CD14-positive monocyte (primary cell): ENCODE measurements around the gene SRC. TPM values are rescaled to one million over a fixed set of nuclear protein-coding genes. Genes with fewer than 3 reads are reported as not detected.

Experiments used
- DNase-seq, 3 donors: peaks; one replicate each; pipeline ENCODE4 v3.0.0-alpha.2; 2011 to 2022
- H2AFZ ChIP-seq: 2 replicates; pipeline ENCODE4 v1.6.0; 2012; ENCODE audit warnings: mild to moderate bottlenecking, low read depth, low read length, inconsistent platforms; ENCODE audit not compliant: insufficient read depth, poor library complexity, severe bottlenecking
- H3K27ac ChIP-seq, 2 donors: 1 replicate in 1 of 2; 2 replicates in 1 of 2; pipeline ENCODE4 v1.5.1; 2012 to 2013; ENCODE audit warnings: low read length in 2 of 2, control low read depth in 1 of 2, inconsistent platforms in 1 of 2, low read depth in 1 of 2, mild to moderate bottlenecking in 1 of 2
- H3K27me3 ChIP-seq, 2 donors: one replicate each; pipeline versions ENCODE4 v1.6.0 to v1.6.1; 2011 to 2013; ENCODE audit warnings: low read length in 2 of 2; ENCODE audit not compliant: control insufficient read depth in 2 of 2, insufficient read depth in 2 of 2
- H3K36me3 ChIP-seq, 2 donors: replicated peaks in 1 of 2; 1 replicate in 1 of 2; 2 replicates in 1 of 2; pipeline versions ENCODE4 v1.5.1 to v1.6.1; 2012 to 2013; ENCODE audit warnings: low read length in 2 of 2, control low read depth in 1 of 2, inconsistent platforms in 1 of 2, mild to moderate bottlenecking in 1 of 2; ENCODE audit not compliant: insufficient read depth in 2 of 2, control insufficient read depth in 1 of 2
- H3K4me1 ChIP-seq, 2 donors: 1 replicate in 1 of 2; 2 replicates in 1 of 2; pipeline versions ENCODE4 v1.5.1 to v1.6.1; 2012 to 2013; ENCODE audit warnings: low read length in 2 of 2, control low read depth in 1 of 2, inconsistent platforms in 1 of 2, mild to moderate bottlenecking in 1 of 2, moderate library complexity in 1 of 2; ENCODE audit not compliant: insufficient read depth in 2 of 2, control insufficient read depth in 1 of 2
- H3K4me2 ChIP-seq: replicated peaks from 2 replicates; pipeline ENCODE3; 2012; ENCODE audit warnings: low read length, moderate library complexity, mild to moderate bottlenecking; ENCODE audit not compliant: poor library complexity, severe bottlenecking; ENCODE audit errors: extremely low read depth
- H3K4me3 ChIP-seq, 3 experiments: fragments of 200-600 bp in 1 of 3; sonication (generic) in 1 of 3; replicated peaks in 1 of 3; 1 replicate in 2 of 3; 2 replicates in 1 of 3; pipeline ENCODE4 v1.5.1; 2011 to 2013; ENCODE audit warnings: low read length in 3 of 3, mild to moderate bottlenecking in 3 of 3, control low read depth in 2 of 3, low read depth in 2 of 3, inconsistent platforms in 1 of 3, moderate library complexity in 1 of 3
- H3K79me2 ChIP-seq: 2 replicates; pipeline ENCODE4 v1.6.0; 2012; ENCODE audit warnings: mild to moderate bottlenecking, control low read depth, inconsistent platforms, low read length, moderate library complexity; ENCODE audit not compliant: insufficient read depth
- H3K9ac ChIP-seq: 2 replicates; pipeline ENCODE4 v1.6.0; 2017; ENCODE audit warnings: low read length, mild to moderate bottlenecking; ENCODE audit not compliant: insufficient read depth, poor library complexity, severe bottlenecking
- H3K9me3 ChIP-seq, 2 donors: replicated peaks in 1 of 2; 1 replicate in 1 of 2; 2 replicates in 1 of 2; pipeline versions ENCODE4 v1.5.1 to v1.6.1; 2012 to 2013; ENCODE audit warnings: low read length in 2 of 2, control low read depth in 1 of 2; ENCODE audit not compliant: control insufficient read depth in 1 of 2, insufficient read depth in 1 of 2
- H4K20me1 ChIP-seq: 2 replicates; pipeline ENCODE4 v1.6.0; 2012; ENCODE audit warnings: mild to moderate bottlenecking, low read length, control low read depth, moderate library complexity; ENCODE audit not compliant: insufficient read depth
- H3K27ac Mint-ChIP-seq, 7 donors: one replicate each; pipeline ENCODE4 v1.8.0; 2020; ENCODE audit warnings: mild to moderate bottlenecking in 7 of 7, mixed read lengths in 7 of 7, moderate library complexity in 6 of 7, inconsistent platforms in 2 of 7
- H3K27me3 Mint-ChIP-seq, 3 donors: one replicate each; pipeline ENCODE4 v1.8.0; 2021 to 2022; ENCODE audit warnings: low read depth in 3 of 3, mild to moderate bottlenecking in 3 of 3, mixed read lengths in 3 of 3, moderate library complexity in 3 of 3, inconsistent platforms in 1 of 3
- H3K36me3 Mint-ChIP-seq, 2 donors: one replicate each; pipeline ENCODE4 v1.8.0; 2020; ENCODE audit warnings: mixed read lengths in 2 of 2, inconsistent platforms in 1 of 2, mild to moderate bottlenecking in 1 of 2
- H3K4me1 Mint-ChIP-seq: one replicate; pipeline ENCODE4 v1.8.0; 2020; ENCODE audit warnings: mild to moderate bottlenecking, mixed read lengths
- H3K4me3 Mint-ChIP-seq, 2 donors: one replicate each; pipeline ENCODE4 v1.8.0; 2020; ENCODE audit warnings: mild to moderate bottlenecking in 2 of 2, mixed read lengths in 2 of 2, moderate library complexity in 1 of 2
- H3K9me3 Mint-ChIP-seq, 7 donors: one replicate each; pipeline ENCODE4 v1.8.0; 2020 to 2022; ENCODE audit warnings: mixed read lengths in 7 of 7, mild to moderate bottlenecking in 6 of 7, moderate library complexity in 6 of 7, inconsistent platforms in 2 of 7
- CTCF ChIP-seq: fragments of 200-600 bp; IDR thresholded peaks from one replicate; pipeline ENCODE4 v1.8.0; 2022; ENCODE audit warnings: antibody characterized with exemption, mild to moderate bottlenecking
- WGBS: methylation state at CpG from one replicate; pipeline ENCODE4 v1.1.5; 2013; ENCODE audit warnings: missing lambda C conversion rate; ENCODE audit not compliant: insufficient coverage; 5-methylcytosine and 5-hydroxymethylcytosine counted together
- intact Hi-C, 2 donors: fragments of 100-400 bp; cut with micrococcal nuclease; formaldehyde crosslinking; loops; one replicate each; pipeline versions ENCODE4 v1.15.0 to v1.15.1; 2023
- polyA plus RNA-seq, 3 donors: library from polyadenylated mRNA; depleted of rRNA in 1 of 3; unstranded in 2 of 3; stranded (reverse) in 1 of 3; fragments of 300-500 nt in 2 of 3; fragments of >200 nt in 1 of 3; fragmentation: Illumina TruSeq in 2 of 3; gene quantifications; 1 replicate in 2 of 3; 2 replicates in 1 of 3; pipeline ENCODE4 v1.2.3, GENCODE V29; 2012 to 2021

SRC gene
- polyA plus RNA-seq, 3 donors: 4.9 to 55.1 (median 6.8) TPM

- Mint-ChIP-seq H3K4me1 (no peaks in the 10 kb centered on the region), H3K36me3 (no peaks in the 10 kb centered on the region), H3K27me3 (peaks cover 3 to 21% (median 16%) of the 10 kb centered on the region in 3 donors), H3K9me3 (peaks cover 4 to 21% (median 16%) of the 10 kb centered on the region in 7 donors), H3K4me3 (no peak overlapping the region), H3K27ac (no peak overlapping the region)
- WGBS: 87% methylated on average over 2 of the region's 2 CpGs
- H2AFZ ChIP-seq: no peak overlapping the region
- no peaks in the 10 kb centered on the region for H3K4me1 ChIP-seq
- DNase-seq: no peak
- no peak for TF ChIP-seq CTCF
- H3K79me2 ChIP-seq: no peaks in the 10 kb centered on the region
- peaks cover 0 to 17% of the 10 kb centered on the region in 2 donors for H3K9me3 ChIP-seq
- intact Hi-C loops: no loop called here
- H3K4me2 ChIP-seq: no peak overlapping the region
- no peaks in the 10 kb centered on the region for H3K27me3 ChIP-seq
- H3K4me3 ChIP-seq: no peak overlapping the region
- no peaks in the 10 kb centered on the region for H3K36me3 ChIP-seq
- no peaks in the 10 kb centered on the region for H4K20me1 ChIP-seq
- H3K9ac ChIP-seq: no peak overlapping the region
- H3K27ac ChIP-seq: no peak overlapping the region
These were observed 105.7 kb downstream of the SRC start for GRCh38 chr20:37451616-37452015.

DNA sequence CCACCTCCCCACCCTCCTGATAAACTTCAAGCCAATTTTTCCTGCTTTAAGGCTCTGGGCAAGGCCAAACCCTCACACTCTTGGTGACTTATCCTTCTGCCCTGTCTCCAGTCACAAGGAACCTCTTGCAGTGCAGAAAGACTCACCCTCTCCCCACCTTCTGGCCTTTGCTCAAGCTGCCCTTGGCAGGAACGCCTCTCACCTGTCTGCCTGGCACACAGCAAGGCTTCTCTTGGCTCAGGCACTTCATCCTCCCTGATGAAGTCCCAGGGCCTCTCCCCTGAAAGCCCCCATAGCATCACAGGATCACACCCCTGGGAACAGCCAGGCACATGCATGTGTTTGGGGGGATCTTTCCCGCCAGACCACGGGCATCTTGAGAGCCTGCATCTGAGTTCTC lies 106.3 kb downstream of the SRC start:
- no peak overlapping the region for H3K27ac ChIP-seq
- DNase-seq: no peak
- Mint-ChIP-seq H3K27ac (peak overlapping the region in 1 of 7 donors; percentile 33), H3K9me3 (peaks cover 4 to 22% (median 20%) of the 10 kb centered on the region in 7 donors), H3K27me3 (peaks cover 3 to 21% (median 14%) of the 10 kb centered on the region in 3 donors), H3K4me1 (no peaks in the 10 kb centered on the region), H3K4me3 (no peak overlapping the region), H3K36me3 (no peaks in the 10 kb centered on the region)
- H3K9me3 ChIP-seq: peaks cover 0 to 18% of the 10 kb centered on the region in 2 donors
- intact Hi-C loops: no loop called here
- no peak for TF ChIP-seq CTCF
- H3K27me3 ChIP-seq: no peaks in the 10 kb centered on the region
- H4K20me1 ChIP-seq: no peaks in the 10 kb centered on the region
- WGBS: 92% methylated on average over 1 of the region's 3 CpGs
- no peak overlapping the region for H3K4me2 ChIP-seq
- H2AFZ ChIP-seq: no peak overlapping the region
- no peak overlapping the region for H3K4me3 ChIP-seq
- no peaks in the 10 kb centered on the region for H3K79me2 ChIP-seq
- H3K4me1 ChIP-seq: no peaks in the 10 kb centered on the region
- H3K36me3 ChIP-seq: no peaks in the 10 kb centered on the region
- no peak overlapping the region for H3K9ac ChIP-seq
